Hepatocyte (in vitro differentiated cells): ENCODE measurements around the gene SETBP1.

ENCODE experiments used
- CTCF ChIP-seq: fragments of 200-600 bp; sonication (generic); IDR thresholded peaks from 2 replicates; pipeline ENCODE4 v1.5.1; 2016; ENCODE audit warnings: antibody characterized with exemption, mild to moderate bottlenecking; ENCODE audit not compliant: poor library complexity
- EZH2 ChIP-seq: fragments of 200-600 bp; sonication (generic); IDR thresholded peaks from 2 replicates; pipeline ENCODE4 v1.6.1; 2016; ENCODE audit warnings: antibody characterized with exemption, mild to moderate bottlenecking, borderline replicate concordance

DNA sequence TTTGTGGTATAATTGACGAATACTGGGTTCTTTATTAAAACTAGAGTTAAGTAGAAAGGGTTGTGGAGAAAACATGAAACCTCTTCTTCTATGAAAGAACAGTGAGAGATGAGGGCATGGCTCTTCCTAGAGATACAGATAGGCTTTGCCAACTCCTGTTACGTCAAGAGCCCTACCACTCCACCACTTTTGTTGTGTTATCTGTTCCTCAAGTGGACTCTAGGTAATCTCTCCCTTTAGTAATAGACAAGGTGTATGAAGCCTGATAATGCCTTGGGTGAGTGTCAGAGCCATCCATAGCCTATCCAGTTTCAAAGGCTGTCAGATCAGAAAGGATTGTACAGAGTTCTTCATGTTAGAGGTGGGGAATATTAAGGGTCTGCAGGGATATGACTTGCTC lies 176.4 kb downstream of the SETBP1 start:
- TF ChIP-seq CTCF (no peak), EZH2 (no peak)
